MCF 10A (cell line): ENCODE measurements around the gene FAM124B. TPM values are rescaled to one million over a fixed set of nuclear protein-coding genes. Genes with fewer than 3 reads are reported as not detected.

Source experiments
- Bru-seq: library from RNA; stranded (reverse); fragments of 400-500 nt; gene quantifications from one replicate; lab custom pipeline; 2021; lab: Mats Ljungman, UMichigan
- BruChase-seq, 2 experiments: library from RNA; stranded (reverse); fragments of 400-500 nt; gene quantifications; one replicate each; lab custom pipeline; 2021; lab: Mats Ljungman, UMichigan
- BruUV-seq: library from RNA; stranded (reverse); fragments of 400-500 nt; replicated peaks from 2 replicates; lab custom pipeline; 2021; lab: Mats Ljungman, UMichigan
- CTCF ChIA-PET: fragments of 300-600 bp; sonication (Branson Sonifier 250); formaldehyde crosslinking; extraction: SDS; loops from one replicate; lab custom pipeline; 2021; ENCODE audit warnings: antibody characterized with exemption, inconsistent platforms; lab: Yijun Ruan, JAX
- POLR2A ChIA-PET: fragments of 300-600, 350-650 bp; sonication (Branson Sonifier 250); formaldehyde crosslinking; extraction: SDS; loops from one replicate; lab custom pipeline; 2020; ENCODE audit warnings: antibody characterized with exemption, inconsistent platforms; lab: Yijun Ruan, JAX
- DNase-seq: peaks from one replicate; pipeline ENCODE4 v3.0.0-alpha.2; 2018; ENCODE audit not compliant: unreplicated experiment
- H3K27ac Mint-ChIP-seq: one replicate; pipeline ENCODE4 v1.8.0; 2022; ENCODE audit warnings: mild to moderate bottlenecking, low read depth, mixed read lengths; ENCODE audit not compliant: unreplicated experiment
- H3K27me3 Mint-ChIP-seq: one replicate; pipeline ENCODE4 v1.8.0; 2022; ENCODE audit warnings: mixed read lengths; ENCODE audit not compliant: insufficient read depth, unreplicated experiment
- H3K36me3 Mint-ChIP-seq: one replicate; pipeline ENCODE4 v1.8.0; 2022; ENCODE audit warnings: mild to moderate bottlenecking, moderate library complexity, mixed read lengths; ENCODE audit not compliant: insufficient read depth, unreplicated experiment
- H3K4me1 Mint-ChIP-seq: one replicate; pipeline ENCODE4 v1.8.0; 2022; ENCODE audit warnings: mixed read lengths; ENCODE audit not compliant: insufficient read depth, unreplicated experiment
- H3K4me3 Mint-ChIP-seq: one replicate; pipeline ENCODE4 v1.8.0; 2022; ENCODE audit warnings: mild to moderate bottlenecking, moderate library complexity, mixed read lengths; ENCODE audit not compliant: unreplicated experiment
- H3K9me3 Mint-ChIP-seq: one replicate; pipeline ENCODE4 v1.8.0; 2022; ENCODE audit warnings: mixed read lengths; ENCODE audit not compliant: unreplicated experiment
- intact Hi-C: fragments of 100-400 bp; cut with micrococcal nuclease; formaldehyde crosslinking; loops from 2 replicates; pipeline ENCODE4 v1.14.1; 2022
- long read RNA-seq: library from polyadenylated mRNA; stranded (forward); transcript quantifications from one replicate; pipeline ENCODE4 v2.0.0, GENCODE V29; 2022
- total RNA-seq: library from RNA; stranded (reverse); gene quantifications from 2 replicates; pipeline ENCODE4 v1.2.3, GENCODE V29; 2022
- TF ChIP-seq, protein P1 (sequence below): fragments of 200-600 bp; IDR thresholded peaks from one replicate; pipeline ENCODE4 v1.8.0; 2022; ENCODE audit warnings: antibody characterized with exemption, mild to moderate bottlenecking; ENCODE audit not compliant: unreplicated experiment

The FAM124B gene, protein sequence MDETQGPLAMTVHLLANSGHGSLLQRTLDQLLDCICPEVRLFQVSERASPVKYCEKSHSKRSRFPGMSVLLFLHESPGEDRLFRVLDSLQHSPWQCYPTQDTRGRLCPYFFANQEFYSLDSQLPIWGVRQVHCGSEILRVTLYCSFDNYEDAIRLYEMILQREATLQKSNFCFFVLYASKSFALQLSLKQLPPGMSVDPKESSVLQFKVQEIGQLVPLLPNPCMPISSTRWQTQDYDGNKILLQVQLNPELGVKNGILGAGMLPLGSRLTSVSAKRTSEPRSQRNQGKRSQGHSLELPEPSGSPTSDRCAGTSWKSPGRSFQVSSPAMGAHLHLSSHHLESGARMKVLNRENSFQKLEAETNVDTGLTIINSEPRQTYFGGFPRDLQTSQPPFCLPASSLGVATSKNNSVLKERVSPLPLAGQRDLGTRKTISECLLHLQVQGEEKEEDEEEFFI
- total RNA-seq: not detected in 2 replicates
- Bru-seq, nascent RNA: not detected
- percentile 4 among the genes with signal in this experiment for BruChase-seq, experiment 1, labeled RNA remaining after a 6-hour chase
- BruChase-seq, experiment 2, labeled RNA remaining after a 2-hour chase: percentile 4 among the genes with signal in this experiment
- long read RNA-seq: 0 reads

DNA sequence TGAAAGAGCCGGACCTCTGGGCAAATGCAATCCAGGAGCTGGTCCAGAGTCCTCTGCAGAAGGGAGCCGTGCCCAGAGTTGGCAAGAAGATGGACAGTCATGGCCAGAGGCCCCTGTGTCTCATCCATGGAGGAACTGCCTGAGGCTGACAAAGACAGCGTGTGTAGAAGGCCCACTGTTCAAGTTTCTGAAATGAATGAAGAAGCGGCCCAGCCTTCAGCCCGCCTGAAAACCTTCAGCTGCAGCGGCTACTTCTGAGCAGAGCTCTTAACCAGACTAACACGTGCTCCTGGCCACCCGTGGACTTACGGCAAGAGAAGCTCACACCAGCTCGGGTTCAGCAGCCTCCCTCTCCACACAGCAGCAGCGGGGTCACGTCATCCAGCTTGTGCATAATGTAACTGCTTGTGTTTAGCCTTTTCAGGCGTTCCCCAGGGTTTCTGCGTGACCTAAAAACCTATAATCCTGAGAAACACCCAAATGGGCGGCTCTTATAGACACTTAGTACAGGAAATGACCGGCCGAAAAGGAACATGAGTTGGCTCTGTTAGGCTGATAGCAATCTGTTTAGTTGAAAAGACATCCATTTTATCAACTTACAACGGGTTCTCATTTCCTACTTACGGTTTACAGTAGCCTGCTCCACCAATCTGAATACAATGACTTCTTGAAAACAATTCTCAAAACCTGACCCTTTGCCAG lies at the start of gene FAM124B:
Gene FAM124B, minus strand, starts transcription at position 467 of the 702 bp plus-strand sequence. Its CDS starts 339 bp downstream, at position 128.
- Mint-ChIP-seq H3K36me3 (no peaks in the 10 kb centered on the region), H3K4me1 (no peaks in the 10 kb centered on the region), H3K4me3 (no peak within 1 kb of the TSS), H3K9me3 (no peaks in the 10 kb centered on the region), H3K27ac (no peak within 1 kb of the TSS), H3K27me3 (no peaks in the 10 kb centered on the region)
- TF ChIP-seq, protein P1, sequence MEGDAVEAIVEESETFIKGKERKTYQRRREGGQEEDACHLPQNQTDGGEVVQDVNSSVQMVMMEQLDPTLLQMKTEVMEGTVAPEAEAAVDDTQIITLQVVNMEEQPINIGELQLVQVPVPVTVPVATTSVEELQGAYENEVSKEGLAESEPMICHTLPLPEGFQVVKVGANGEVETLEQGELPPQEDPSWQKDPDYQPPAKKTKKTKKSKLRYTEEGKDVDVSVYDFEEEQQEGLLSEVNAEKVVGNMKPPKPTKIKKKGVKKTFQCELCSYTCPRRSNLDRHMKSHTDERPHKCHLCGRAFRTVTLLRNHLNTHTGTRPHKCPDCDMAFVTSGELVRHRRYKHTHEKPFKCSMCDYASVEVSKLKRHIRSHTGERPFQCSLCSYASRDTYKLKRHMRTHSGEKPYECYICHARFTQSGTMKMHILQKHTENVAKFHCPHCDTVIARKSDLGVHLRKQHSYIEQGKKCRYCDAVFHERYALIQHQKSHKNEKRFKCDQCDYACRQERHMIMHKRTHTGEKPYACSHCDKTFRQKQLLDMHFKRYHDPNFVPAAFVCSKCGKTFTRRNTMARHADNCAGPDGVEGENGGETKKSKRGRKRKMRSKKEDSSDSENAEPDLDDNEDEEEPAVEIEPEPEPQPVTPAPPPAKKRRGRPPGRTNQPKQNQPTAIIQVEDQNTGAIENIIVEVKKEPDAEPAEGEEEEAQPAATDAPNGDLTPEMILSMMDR: no peak
- POLR2A ChIA-PET: interaction anchor here (1.0 kb wide), 1 partner anchor 16 kb away, joined by 3 read pairs; no protein-coding TSS in a partner anchor
- intact Hi-C loops: no loop called here
- no TSS peak for BruUV-seq
- CTCF ChIA-PET: interaction anchor here (0.5 to 1.8 kb wide), 4 partner anchors 9 to 1036 kb away, joined by 3 to 5 read pairs (median 4); no protein-coding TSS in a partner anchor
- no peak for DNase-seq

DNA sequence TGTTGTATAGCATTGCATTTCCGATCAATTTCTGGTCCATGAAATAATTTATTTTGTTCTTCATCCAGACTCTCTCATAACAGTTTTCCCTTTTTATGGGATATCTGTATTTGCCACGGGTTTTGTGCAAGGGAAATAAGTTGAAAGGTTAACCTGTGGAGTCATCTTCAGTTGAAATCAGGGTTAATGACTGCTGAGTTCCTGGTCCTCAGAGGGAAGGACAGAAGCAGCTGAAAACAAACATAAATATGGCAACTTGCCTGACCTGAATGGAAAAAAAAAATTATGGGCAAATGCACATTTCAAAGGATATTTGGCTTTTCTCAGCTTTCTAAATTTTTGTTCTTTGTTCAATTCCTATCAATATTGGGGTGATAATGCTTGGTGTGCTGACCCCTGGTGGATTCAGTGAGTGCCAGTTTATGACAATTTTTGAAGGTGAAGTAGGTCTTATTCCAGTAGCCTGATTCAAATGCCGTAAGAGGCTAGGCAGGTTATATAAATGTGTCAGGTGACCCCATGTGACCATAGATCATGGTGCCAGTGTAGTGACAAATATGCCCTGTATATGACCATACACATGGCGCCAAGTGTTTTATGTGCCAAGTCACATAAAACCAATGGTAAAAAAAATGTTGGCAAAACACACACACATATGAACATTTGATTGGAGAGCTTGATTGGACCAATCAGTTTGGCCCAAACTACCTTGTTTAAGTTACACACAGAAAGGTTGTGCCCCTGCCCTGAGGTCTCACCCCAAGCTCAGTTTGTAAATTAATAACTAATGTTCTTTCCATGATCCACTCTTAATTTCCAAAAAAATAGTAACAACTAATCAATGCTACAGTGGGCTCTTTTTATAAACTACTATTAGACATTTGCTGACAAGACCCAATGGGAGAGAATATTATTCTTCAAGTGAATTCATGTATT lies 47.6 kb upstream of the FAM124B start:
- Mint-ChIP-seq H3K4me1 (no peaks in the 10 kb centered on the region), H3K27me3 (no peaks in the 10 kb centered on the region), H3K27ac (no peak overlapping the region), H3K9me3 (no peaks in the 10 kb centered on the region), H3K4me3 (no peak overlapping the region), H3K36me3 (no peaks in the 10 kb centered on the region)
- DNase-seq: peak; percentile 43
- intact Hi-C loops: loop anchor here (1.0 kb wide), 1 partner anchor 92 kb away; no protein-coding TSS in a partner anchor
- BruUV-seq: no TSS peak
- POLR2A ChIA-PET: interaction anchor here (0.7 kb wide), 1 partner anchor 31 kb away, joined by 4 read pairs; no protein-coding TSS in a partner anchor
- CTCF ChIA-PET: interaction anchor here (0.6 to 2.1 kb wide), 18 partner anchors 10 to 304 kb away, joined by 3 to 9 read pairs (median 4); no protein-coding TSS in a partner anchor
- TF ChIP-seq, protein P1: peak; percentile 50

DNA sequence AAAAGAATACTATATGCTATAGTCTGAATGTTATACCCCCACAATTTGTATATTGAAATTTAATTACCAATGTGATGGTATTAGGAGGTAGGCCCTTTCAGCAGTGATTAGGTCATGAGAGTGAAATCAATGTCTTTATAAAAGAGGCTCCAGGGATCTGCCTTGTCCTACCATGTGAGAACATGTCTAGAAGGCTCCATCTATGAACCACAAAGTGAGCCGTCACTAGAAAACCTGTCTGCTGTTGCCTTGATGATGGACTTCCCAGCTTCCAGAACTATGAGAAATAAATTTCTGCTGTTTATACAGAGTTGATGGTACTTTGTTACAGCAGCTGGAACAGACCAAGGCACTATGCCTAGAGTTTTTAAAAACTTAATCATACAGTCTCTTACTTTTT lies 46.3 kb upstream of the FAM124B start:
- POLR2A ChIA-PET: no interaction called here
- no peaks in the 10 kb centered on the region for H3K36me3 Mint-ChIP-seq
- DNase-seq: no peak

More for the DNA sequence above, 46.3 kb upstream of the FAM124B start:
- TF ChIP-seq, protein P1: no peak
- intact Hi-C loops: no loop called here
- Mint-ChIP-seq H3K9me3 (no peaks in the 10 kb centered on the region), H3K27ac (no peak overlapping the region), H3K27me3 (no peaks in the 10 kb centered on the region), H3K4me1 (no peaks in the 10 kb centered on the region), H3K4me3 (no peak overlapping the region)
- no TSS peak for BruUV-seq
- CTCF ChIA-PET: interaction anchor here (0.6 to 2.1 kb wide), 5 partner anchors 18 to 105 kb away, joined by 3 to 9 read pairs (median 4); no protein-coding TSS in a partner anchor
